PC-3 (cell line): Measurements from ENCODE around the gene MITF. TPM values are rescaled to one million over a fixed set of nuclear protein-coding genes. Genes with fewer than 3 reads are reported as not detected.

ENCODE experiments used
- ATAC-seq: fragments of 200-7000 bp; cut with Tn5 transposase; 2 replicates; pipeline ENCODE4 v1.9.1; 2020; ENCODE audit warnings: mild to moderate bottlenecking, moderate library complexity
- BruUV-seq: library from RNA; stranded (reverse); fragments of 400-500 nt; replicated peaks from 2 replicates; lab custom pipeline; 2021; lab: Mats Ljungman, UMichigan
- CTCF ChIA-PET: fragments of 300-600 bp; sonication (Branson Sonifier 250); formaldehyde crosslinking; loops from one replicate; lab custom pipeline; 2022; ENCODE audit warnings: antibody characterized with exemption; lab: Charles Lee
- POLR2A ChIA-PET: fragments of 300-600 bp; sonication (Branson Sonifier 250); formaldehyde crosslinking; loops from one replicate; lab custom pipeline; 2022; ENCODE audit warnings: antibody characterized with exemption; ENCODE audit not compliant: unreplicated experiment; lab: Charles Lee
- DNase-seq: peaks from one replicate; pipeline ENCODE4 v3.0.0-alpha.2; 2015
- H2AFZ ChIP-seq: fragments of 300-600 bp; sonication (generic); 2 replicates; pipeline ENCODE4 v1.6.0; 2016; ENCODE audit warnings: antibody characterized with exemption, low read length
- H3F3A ChIP-seq: fragments of 300-600 bp; sonication (generic); one replicate; pipeline ENCODE4 v1.6.0; 2017; ENCODE audit warnings: antibody characterized with exemption, low read length, control low read depth, mild to moderate bottlenecking; ENCODE audit not compliant: unreplicated experiment
- H3K27ac ChIP-seq: fragments of 300-600 bp; sonication (generic); 2 replicates; pipeline ENCODE4 v1.5.1; 2016; ENCODE audit warnings: mild to moderate bottlenecking, low read length
- H3K27me3 ChIP-seq: fragments of 300-600 bp; sonication (generic); 2 replicates; pipeline ENCODE4 v1.6.1; 2016; ENCODE audit warnings: low read length, mixed read lengths
- H3K36me3 ChIP-seq: fragments of 300-600 bp; sonication (generic); 2 replicates; pipeline ENCODE4 v1.6.1; 2016; ENCODE audit warnings: low read depth, mixed run types, low read length, mixed read lengths
- H3K4me1 ChIP-seq: fragments of 300-600 bp; sonication (generic); 2 replicates; pipeline ENCODE4 v1.5.1; 2016; ENCODE audit warnings: low read length; ENCODE audit not compliant: insufficient read depth
- H3K4me2 ChIP-seq: fragments of 300-600 bp; sonication (generic); 2 replicates; pipeline ENCODE4 v1.6.0; 2016; ENCODE audit warnings: low read length
- H3K4me3 ChIP-seq: fragments of 300-600 bp; sonication (generic); 2 replicates; pipeline ENCODE4 v1.5.1; 2016; ENCODE audit warnings: mild to moderate bottlenecking, low read length, mixed read lengths
- H3K79me2 ChIP-seq: fragments of 300-600 bp; sonication (generic); 2 replicates; pipeline ENCODE4 v1.6.1; 2017; ENCODE audit warnings: low read length, mixed read lengths
- H3K9ac ChIP-seq: fragments of 300-600 bp; sonication (generic); 2 replicates; pipeline ENCODE4 v1.6.0; 2016; ENCODE audit warnings: mild to moderate bottlenecking, low read length
- H3K9me2 ChIP-seq: fragments of 300-600 bp; sonication (generic); replicated peaks from 2 replicates; pipeline ENCODE4 v1.6.1; 2016; ENCODE audit warnings: mixed run types, low read length, mixed read lengths
- H3K9me3 ChIP-seq: fragments of 300-600 bp; sonication (generic); 2 replicates; pipeline ENCODE4 v1.6.1; 2016; ENCODE audit warnings: low read length, mixed read lengths
- H4K20me1 ChIP-seq: fragments of 300-600 bp; sonication (generic); 2 replicates; pipeline ENCODE4 v1.6.1; 2016; ENCODE audit warnings: low read length, mixed read lengths
- EZH2 ChIP-seq: fragments of 300-600 bp; sonication (generic); IDR thresholded peaks from one replicate; pipeline ENCODE4 v1.6.1; 2017; ENCODE audit warnings: antibody characterized with exemption, mild to moderate bottlenecking, low read length; ENCODE audit not compliant: unreplicated experiment
- EZH2phosphoT487 ChIP-seq: fragments of 300-600 bp; sonication (generic); IDR thresholded peaks from 2 replicates; pipeline ENCODE4 v1.6.1; 2018; ENCODE audit warnings: mild to moderate bottlenecking, antibody characterized with exemption, low read length, borderline replicate concordance
- intact Hi-C: fragments of 100-400 bp; cut with micrococcal nuclease; formaldehyde crosslinking; loops from 2 replicates; pipeline ENCODE4 v1.9.0; 2023
- total RNA-seq: library from RNA; depleted of rRNA; stranded (reverse); fragments of >200 nt; gene quantifications from 2 replicates; pipeline ENCODE4 v1.2.3, GENCODE V29; 2014
- TF ChIP-seq, protein P1 (sequence below): fragments of 300-600 bp; sonication (generic); conservative IDR thresholded peaks from 2 replicates; pipeline ENCODE4 v1.5.1; 2017; ENCODE audit warnings: antibody characterized with exemption, low read depth, mild to moderate bottlenecking, low read length

MITF gene
- total RNA-seq, 1 experiment from 2014 or later = 7.6 TPM

GRCh38 chr3:69776289-69776688, 37.0 kb downstream of the MITF start:
- Histone ChIP-seq H3K4me3 (no peak overlapping the region), H4K20me1 (no peaks in the 10 kb centered on the region), H3K36me3 (no peaks in the 10 kb centered on the region), H3K4me2 (no peak overlapping the region), H3K9ac (no peak overlapping the region), H3K4me1 (peaks cover 31% of the 10 kb centered on the region), H2AFZ (no peak overlapping the region), H3K27ac (no peak overlapping the region), H3K9me3 (no peaks in the 10 kb centered on the region), H3F3A (no peaks in the 10 kb centered on the region), H3K79me2 (peaks cover 12% of the 10 kb centered on the region), H3K27me3 (no peaks in the 10 kb centered on the region), H3K9me2 (no peaks in the 10 kb centered on the region)
- TF ChIP-seq, protein P1, sequence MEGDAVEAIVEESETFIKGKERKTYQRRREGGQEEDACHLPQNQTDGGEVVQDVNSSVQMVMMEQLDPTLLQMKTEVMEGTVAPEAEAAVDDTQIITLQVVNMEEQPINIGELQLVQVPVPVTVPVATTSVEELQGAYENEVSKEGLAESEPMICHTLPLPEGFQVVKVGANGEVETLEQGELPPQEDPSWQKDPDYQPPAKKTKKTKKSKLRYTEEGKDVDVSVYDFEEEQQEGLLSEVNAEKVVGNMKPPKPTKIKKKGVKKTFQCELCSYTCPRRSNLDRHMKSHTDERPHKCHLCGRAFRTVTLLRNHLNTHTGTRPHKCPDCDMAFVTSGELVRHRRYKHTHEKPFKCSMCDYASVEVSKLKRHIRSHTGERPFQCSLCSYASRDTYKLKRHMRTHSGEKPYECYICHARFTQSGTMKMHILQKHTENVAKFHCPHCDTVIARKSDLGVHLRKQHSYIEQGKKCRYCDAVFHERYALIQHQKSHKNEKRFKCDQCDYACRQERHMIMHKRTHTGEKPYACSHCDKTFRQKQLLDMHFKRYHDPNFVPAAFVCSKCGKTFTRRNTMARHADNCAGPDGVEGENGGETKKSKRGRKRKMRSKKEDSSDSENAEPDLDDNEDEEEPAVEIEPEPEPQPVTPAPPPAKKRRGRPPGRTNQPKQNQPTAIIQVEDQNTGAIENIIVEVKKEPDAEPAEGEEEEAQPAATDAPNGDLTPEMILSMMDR = no peak
- TF ChIP-seq EZH2 (no peak), EZH2phosphoT487 (no peak)
- intact Hi-C loops = no loop called here
- BruUV-seq = no TSS peak
- ATAC-seq = no peak
- DNase-seq = no peak
- ChIA-PET POLR2A (no interaction called here), CTCF (no interaction called here)

DNA sequence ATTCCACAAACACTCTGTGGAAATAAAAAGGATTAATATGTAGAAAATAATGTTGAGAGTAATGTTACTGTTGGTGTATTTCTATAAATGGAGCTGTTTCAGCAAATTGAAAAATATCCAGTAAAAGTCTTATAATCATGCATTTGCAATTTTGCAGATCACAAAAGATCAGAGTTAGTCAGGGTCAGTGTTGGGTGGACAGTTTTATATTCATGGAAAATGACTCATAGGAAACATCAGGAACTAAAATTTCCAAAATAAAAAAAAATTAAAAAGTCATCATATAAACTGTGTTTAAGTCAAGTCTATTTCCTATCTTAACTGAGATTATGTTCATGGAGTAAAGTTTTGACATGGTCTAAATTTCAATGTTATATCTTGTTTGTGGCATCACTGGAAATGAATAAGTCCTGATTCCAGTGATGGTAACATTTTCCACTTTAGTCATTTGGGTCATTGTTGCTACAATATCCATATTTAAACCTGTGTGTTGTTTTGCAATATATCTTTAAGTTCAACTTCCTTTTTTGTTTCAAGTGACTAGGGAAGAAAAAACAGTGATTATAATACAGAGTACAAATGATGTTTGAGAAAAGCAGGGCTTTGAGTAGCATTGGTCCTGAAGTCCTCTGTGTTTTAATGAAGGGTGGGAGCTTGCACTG, 37.8 kb downstream of the MITF start:
- ChIA-PET POLR2A (no interaction called here), CTCF (no interaction called here)
- H3K27ac ChIP-seq = no peak overlapping the region
- H3K79me2 ChIP-seq = peaks cover 11% of the 10 kb centered on the region
- no peak overlapping the region for H3K4me2 ChIP-seq
- no peak overlapping the region for H2AFZ ChIP-seq
- H3K36me3 ChIP-seq = no peaks in the 10 kb centered on the region
- H3K9ac ChIP-seq = no peak overlapping the region
- no TSS peak for BruUV-seq
- H3F3A ChIP-seq = no peaks in the 10 kb centered on the region
- H4K20me1 ChIP-seq = no peaks in the 10 kb centered on the region
- peaks cover 23% of the 10 kb centered on the region for H3K4me1 ChIP-seq
- ATAC-seq (peak; percentile 46), DNase-seq (no peak)
- no peaks in the 10 kb centered on the region for H3K27me3 ChIP-seq
- no peaks in the 10 kb centered on the region for H3K9me2 ChIP-seq
- H3K4me3 ChIP-seq = no peak overlapping the region
- no peaks in the 10 kb centered on the region for H3K9me3 ChIP-seq
- intact Hi-C loops = no loop called here
- TF ChIP-seq EZH2phosphoT487 = no peak
- TF ChIP-seq EZH2 = no peak
- TF ChIP-seq, protein P1 = no peak

DNA sequence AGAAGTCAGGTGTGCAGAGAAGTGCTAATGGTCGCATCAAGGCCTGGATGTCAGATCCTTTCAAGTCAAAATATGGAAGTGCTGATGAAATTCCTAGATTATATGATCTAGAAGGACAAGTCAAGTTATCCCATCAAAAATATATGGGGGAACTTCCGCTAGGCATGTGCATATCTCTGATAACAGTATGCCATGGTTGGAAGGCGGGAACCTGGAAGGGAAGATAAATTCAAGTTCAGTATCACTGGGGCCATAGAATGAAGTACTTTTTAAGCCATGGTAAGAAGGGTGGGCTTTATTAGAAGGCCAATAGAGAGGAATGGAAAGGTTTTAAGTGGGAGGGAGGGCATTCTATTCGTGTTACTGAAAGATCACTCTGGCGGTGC, 38.3 kb downstream of the MITF start:
- Histone ChIP-seq H3K9ac (no peak overlapping the region), H3K27ac (no peak overlapping the region), H3K79me2 (peaks cover 6% of the 10 kb centered on the region; the same call in 1 of the 2 replicates), H4K20me1 (no peaks in the 10 kb centered on the region), H2AFZ (no peak overlapping the region), H3K36me3 (no peaks in the 10 kb centered on the region), H3K9me2 (no peaks in the 10 kb centered on the region), H3K27me3 (no peaks in the 10 kb centered on the region), H3K9me3 (no peaks in the 10 kb centered on the region), H3K4me3 (no peak overlapping the region), H3F3A (no peaks in the 10 kb centered on the region), H3K4me1 (peaks cover 18% of the 10 kb centered on the region; the same call in 1 of the 2 replicates), H3K4me2 (no peak overlapping the region)
- no peak for ATAC-seq
- intact Hi-C loops = no loop called here
- CTCF ChIA-PET = no interaction called here
- POLR2A ChIA-PET = no interaction called here
- no peak for DNase-seq
- no TSS peak for BruUV-seq
- TF ChIP-seq, protein P1 = no peak
- no peak for TF ChIP-seq EZH2phosphoT487
- no peak for TF ChIP-seq EZH2
